GM18498 (cell line): ENCODE measurements around the gene SHC1.
"Not testable (repeated sequence)": the region's sequence is repeated elsewhere in the genome, so short reads cannot be mapped to it uniquely, and the experiment has no call there.

Source experiments
- ATAC-seq: cut with Tn5 transposase; IDR thresholded peaks from one replicate; pipeline ENCODE4 v1.9.1; 2021; ENCODE audit warnings: mild to moderate bottlenecking, moderate library complexity; ENCODE audit not compliant: unreplicated experiment

SHC1 gene

GRCh38 chr1:154996966-154997701 is 26.6 kb upstream of the SHC1 start:
- no peak for ATAC-seq

DNA sequence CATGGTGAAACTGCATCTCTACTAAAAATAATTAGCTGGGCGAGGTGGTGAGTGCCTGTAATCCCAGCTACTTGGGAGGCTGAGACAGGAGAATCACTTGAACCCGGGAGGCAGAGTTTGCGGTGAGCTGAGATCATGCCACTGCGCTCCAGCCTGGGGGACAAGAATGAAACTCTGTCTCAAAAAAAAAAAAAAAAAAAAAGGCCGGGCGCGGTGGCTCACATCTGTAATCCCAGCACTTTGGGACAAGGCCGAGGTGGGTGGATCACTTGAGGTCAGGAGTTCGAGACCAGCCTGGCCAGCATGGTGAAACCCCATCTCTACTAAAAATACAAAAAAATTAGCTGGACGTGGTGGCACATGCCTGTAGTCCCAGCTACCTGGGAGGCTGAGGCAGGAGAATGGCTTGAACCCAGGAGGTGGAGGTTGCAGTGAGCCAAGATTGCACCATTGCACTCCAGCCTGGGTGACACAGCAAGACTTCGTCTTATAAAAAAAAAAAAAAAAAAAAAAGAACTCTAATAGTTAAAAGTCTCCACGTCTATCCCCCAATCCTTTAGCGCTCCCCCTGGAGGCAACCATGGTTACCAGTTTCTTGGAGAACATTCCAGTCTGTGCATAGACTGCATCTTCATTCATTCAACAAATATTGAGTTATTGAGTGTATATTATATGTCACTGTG is 24.9 kb upstream of the SHC1 start:
- ATAC-seq: not testable (repeated sequence)

DNA sequence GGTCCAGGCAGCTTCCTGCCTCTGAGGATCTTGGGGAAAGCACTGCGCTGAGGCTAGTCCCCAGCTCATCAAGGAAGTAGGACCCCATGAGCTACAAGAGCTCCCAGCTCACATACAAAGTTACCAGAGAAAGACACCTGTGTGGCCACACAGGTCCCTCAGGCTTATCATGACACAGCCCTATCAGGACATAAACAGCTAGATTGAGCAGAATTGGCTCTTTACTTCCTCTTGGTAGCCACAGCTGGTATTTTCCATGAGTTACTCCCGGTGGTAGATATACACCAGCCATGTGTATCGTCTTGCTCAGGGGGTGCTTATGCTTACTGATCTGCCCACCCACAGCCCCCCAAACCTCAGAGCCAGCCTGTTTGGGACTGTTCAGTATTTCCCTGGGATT is 24.0 kb upstream of the SHC1 start:
- ATAC-seq: no peak

- ATAC-seq: no peak
Observed at GRCh38 chr1:154994269-154994587, 23.7 kb upstream of the SHC1 start.

- ATAC-seq: no peak
Observed at GRCh38 chr1:154993572-154994268, 23.2 kb upstream of the SHC1 start, which contains the start of gene LENEP. Gene LENEP (plus strand): TSS chr1:154993586. CDS start chr1:154993608, 22 bp downstream.

- no peak for ATAC-seq
Observed at GRCh38 chr1:154992721-154993571, 22.4 kb upstream of the SHC1 start.

DNA sequence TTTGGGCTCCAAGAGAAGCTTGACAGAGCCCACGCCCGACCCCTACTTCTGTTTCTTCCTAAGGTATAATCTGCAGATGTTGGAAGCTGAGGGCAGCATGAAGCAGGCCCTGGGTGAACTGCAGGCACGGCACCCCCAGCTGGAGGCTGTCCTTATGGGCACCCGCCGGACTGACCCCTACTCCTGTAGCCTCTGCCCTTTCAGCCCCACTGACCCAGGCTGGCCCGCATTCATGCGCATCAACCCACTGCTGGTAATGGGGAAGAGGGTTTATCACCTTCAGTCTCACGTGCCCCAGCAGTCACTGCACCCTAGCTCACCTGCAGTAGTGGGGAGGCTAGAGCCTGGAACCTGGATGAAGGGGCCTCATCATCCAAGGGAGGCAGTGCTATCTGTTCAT is 19.7 kb upstream of the SHC1 start:
- ATAC-seq: no peak

DNA sequence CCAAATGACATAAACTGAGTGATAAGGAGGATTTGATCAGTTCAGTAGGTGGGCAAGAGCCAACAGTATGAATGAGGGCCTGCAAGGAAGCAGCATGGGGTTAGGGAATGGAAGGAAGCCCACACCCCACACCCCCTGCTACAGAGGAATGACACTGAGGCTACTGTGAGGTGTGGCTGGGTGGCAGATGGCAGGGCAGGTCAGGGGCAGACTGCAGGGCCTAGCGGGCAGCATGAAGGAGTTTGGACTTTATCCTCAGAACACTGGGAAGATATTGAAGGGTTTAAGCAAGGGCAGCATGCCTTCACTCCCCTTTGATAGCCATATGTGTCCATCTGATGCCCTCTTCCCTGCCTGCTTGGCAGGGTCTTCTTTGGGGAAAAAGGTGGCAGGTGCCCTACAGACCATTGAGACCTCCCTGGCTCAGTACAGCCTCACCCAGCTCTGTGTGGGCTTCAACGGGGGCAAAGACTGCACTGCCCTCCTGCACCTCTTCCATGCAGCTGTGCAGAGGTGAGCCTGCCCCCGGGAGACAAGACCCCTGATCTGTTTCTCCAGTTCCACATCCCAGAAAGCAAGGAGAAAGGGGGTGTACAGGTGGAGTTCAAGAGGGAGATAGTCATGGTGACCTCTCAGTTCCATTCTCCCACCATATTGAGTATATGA is 18.8 kb upstream of the SHC1 start:
- no peak for ATAC-seq

GRCh38 chr1:154988058-154988954 is 17.8 kb upstream of the SHC1 start:
- no peak for ATAC-seq

DNA sequence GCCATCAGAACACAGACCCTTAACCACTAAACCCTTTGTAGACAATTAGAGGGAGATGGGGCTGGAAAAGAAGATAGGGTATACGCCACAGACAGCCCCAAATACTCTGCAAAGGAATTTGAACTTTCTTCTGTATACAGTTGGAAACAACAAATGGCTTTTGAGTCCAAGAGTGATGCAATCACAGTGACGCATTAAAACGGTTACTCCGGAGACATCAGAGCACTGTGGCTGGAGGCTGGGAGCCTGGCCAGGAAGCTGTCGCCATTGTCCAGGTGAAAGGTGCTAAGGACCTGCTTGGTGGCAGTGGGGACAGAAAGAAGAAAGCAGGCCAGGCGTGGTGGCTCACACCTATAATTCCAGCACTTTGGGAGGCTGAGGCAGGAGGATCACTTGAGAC is 16.8 kb upstream of the SHC1 start:
- ATAC-seq: no peak

- ATAC-seq: not testable (repeated sequence)
Observed at GRCh38 chr1:154986736-154987135, 16.2 kb upstream of the SHC1 start.

DNA sequence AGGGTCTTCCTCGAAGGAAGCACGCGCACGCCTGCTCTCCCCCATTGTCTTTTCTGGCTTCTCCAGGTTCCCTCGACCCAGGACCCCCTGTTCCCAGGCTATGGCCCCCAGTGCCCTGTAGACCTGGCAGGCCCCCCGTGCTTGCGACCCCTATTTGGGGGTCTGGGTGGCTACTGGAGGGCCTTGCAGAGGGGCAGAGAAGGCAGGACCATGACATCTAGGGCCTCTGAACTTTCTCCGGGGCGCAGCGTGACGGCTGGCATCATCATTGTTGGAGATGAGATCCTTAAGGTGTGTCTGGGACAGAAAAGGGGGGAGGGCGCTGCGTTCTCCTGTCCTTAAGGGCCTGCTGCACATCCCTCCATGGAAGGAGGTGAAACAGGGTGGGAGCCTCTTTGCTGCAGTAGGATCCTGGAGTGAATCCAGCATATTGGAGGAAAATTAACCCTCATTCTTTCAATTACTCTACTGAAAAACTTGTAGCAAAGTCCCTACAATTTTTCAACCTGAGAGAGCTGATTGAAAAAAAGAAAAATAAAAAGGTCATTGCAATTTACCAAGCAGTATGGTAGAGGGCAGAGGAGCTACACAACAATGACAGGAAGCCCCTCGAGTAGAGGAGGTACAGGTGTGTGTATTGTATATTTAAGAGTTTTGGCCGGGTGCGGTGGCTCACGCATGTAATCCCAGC is 13.4 kb upstream of the SHC1 start:
- ATAC-seq: no peak

DNA sequence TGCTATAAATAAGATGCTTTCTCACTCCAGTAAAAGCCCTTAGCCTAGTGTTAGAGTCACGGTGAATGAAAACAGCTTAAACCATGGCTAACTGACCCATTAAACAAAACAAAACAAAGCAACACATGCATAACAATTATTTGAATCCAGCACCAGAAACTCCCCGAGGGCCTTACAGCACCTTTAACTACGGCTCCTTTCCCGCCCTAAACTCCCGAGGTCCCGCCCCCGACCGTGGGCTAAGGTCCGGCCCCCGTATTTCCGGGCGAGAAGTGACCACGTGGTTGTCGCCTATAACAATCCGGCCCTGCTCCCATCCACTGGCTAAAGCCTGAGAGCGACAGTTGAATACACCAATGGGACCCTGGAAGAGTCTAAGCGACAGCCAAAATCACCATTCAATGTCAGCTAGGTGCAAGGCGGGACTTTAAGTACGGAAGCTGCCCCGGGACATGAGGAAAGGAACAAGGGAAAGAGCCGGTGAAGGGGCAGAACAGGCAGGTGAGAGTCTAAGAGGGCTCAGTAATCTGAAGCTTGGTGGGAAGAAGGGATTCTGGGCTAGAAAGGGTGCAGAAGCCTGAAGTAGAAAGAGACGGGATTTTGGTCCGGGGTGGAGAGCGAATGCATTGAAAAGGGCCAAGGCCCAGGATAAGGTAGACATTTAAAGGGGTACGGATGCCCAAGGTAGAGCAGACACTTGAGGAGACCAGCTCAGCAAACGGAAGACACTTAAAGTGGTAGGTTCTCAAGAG is 12.5 kb upstream of the SHC1 start, which contains the start of gene FLAD1:
FLAD1 (plus strand) TSS at position 448 of the 752 bp plus-strand sequence. CDS start 351 bp downstream, outside the sequence.
- peak; percentile 97 for ATAC-seq

GRCh38 chr1:154982341-154982740 is 11.8 kb upstream of the SHC1 start:
- ATAC-seq: no peak

GRCh38 chr1:154978360-154978759 is 7.8 kb upstream of the SHC1 start:
- ATAC-seq: no peak

- not testable (repeated sequence) for ATAC-seq
Observed at GRCh38 chr1:154977762-154978161, 7.2 kb upstream of the SHC1 start.

DNA sequence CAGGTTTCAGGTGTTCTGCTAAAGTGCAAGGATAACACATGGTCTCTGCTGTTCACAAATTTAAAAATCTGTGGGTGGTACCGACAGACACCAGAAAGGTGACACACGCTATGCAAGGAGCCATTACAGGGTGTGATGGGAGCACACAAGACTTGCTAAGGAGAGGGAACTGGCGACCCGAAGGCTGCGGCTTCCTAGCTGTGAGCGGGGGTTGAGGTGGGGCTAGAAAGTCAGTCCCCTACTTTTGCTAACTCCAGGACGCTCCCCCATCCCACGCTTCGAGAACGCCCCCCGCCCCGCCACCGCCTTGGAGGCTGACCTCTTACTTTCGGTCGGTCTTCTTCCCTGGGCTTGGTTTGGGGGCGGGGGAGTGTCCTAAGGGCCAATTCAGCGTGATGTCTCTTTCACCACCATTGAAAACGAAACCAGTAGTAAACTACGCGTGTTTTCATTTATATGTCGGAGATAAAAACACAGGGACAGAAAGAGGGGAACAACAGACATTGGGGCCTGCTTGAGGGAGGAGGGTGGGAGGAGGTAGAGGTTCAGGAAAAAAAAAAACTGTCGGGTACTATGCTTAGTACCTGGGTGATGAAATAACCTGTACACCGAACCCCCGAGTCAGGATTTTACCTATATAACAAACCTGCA is 5.0 kb upstream of the SHC1 start:
- ATAC-seq: no peak
